Activated T-cell treated with anti-CD3 and anti-CD28 coated beads, Interleukin-2, amount 50 U/mL, for 1 hour (primary cell): ENCODE data around the gene ARHGEF16.

Source experiments
- DNase-seq: peaks from one replicate; pipeline ENCODE4 v3.0.0-alpha.2; 2020

Gene ARHGEF16

GRCh38 chr1:3423245-3423829, 31.1 kb upstream of the ARHGEF16 start:
- DNase-seq, result no peak

GRCh38 chr1:3423896-3424611, 30.4 kb upstream of the ARHGEF16 start:
- no peak for DNase-seq

GRCh38 chr1:3425486-3426215, 28.8 kb upstream of the ARHGEF16 start:
- DNase-seq, result no peak

- no peak for DNase-seq
These were observed 27.4 kb upstream of the ARHGEF16 start for GRCh38 chr1:3426956-3427535.

GRCh38 chr1:3427711-3428704, 26.5 kb upstream of the ARHGEF16 start:
- DNase-seq, result no peak

- no peak for DNase-seq
These were observed 25.6 kb upstream of the ARHGEF16 start for GRCh38 chr1:3428899-3429298.

- DNase-seq, result no peak
These were observed 25.1 kb upstream of the ARHGEF16 start for GRCh38 chr1:3429320-3429719.

- no peak for DNase-seq
These were observed 24.7 kb upstream of the ARHGEF16 start for GRCh38 chr1:3429766-3430165.

GRCh38 chr1:3430406-3430805, 24.1 kb upstream of the ARHGEF16 start:
- no peak for DNase-seq

- no peak for DNase-seq
These were observed 23.6 kb upstream of the ARHGEF16 start for GRCh38 chr1:3430820-3431219.

- no peak for DNase-seq
These were observed 23.2 kb upstream of the ARHGEF16 start for GRCh38 chr1:3431266-3431665.

- DNase-seq, result no peak
These were observed 22.8 kb upstream of the ARHGEF16 start for GRCh38 chr1:3431686-3432085.

- no peak for DNase-seq
These were observed 22.2 kb upstream of the ARHGEF16 start for GRCh38 chr1:3432306-3432705.

- DNase-seq, result no peak
These were observed 21.4 kb upstream of the ARHGEF16 start for GRCh38 chr1:3433076-3433475.

GRCh38 chr1:3433596-3434320, 20.7 kb upstream of the ARHGEF16 start:
- DNase-seq, result no peak

- no peak for DNase-seq
These were observed 19.9 kb upstream of the ARHGEF16 start for GRCh38 chr1:3434406-3435110.

- no peak for DNase-seq
These were observed 18.8 kb upstream of the ARHGEF16 start for GRCh38 chr1:3435666-3436065.

GRCh38 chr1:3436451-3436850, 18.0 kb upstream of the ARHGEF16 start:
- DNase-seq, result no peak

- DNase-seq, result no peak
These were observed 17.6 kb upstream of the ARHGEF16 start for GRCh38 chr1:3436901-3437300.

- no peak for DNase-seq
These were observed 15.7 kb upstream of the ARHGEF16 start for GRCh38 chr1:3438661-3439180.
